ENCODE data around the gene TADA2A.

DNA sequence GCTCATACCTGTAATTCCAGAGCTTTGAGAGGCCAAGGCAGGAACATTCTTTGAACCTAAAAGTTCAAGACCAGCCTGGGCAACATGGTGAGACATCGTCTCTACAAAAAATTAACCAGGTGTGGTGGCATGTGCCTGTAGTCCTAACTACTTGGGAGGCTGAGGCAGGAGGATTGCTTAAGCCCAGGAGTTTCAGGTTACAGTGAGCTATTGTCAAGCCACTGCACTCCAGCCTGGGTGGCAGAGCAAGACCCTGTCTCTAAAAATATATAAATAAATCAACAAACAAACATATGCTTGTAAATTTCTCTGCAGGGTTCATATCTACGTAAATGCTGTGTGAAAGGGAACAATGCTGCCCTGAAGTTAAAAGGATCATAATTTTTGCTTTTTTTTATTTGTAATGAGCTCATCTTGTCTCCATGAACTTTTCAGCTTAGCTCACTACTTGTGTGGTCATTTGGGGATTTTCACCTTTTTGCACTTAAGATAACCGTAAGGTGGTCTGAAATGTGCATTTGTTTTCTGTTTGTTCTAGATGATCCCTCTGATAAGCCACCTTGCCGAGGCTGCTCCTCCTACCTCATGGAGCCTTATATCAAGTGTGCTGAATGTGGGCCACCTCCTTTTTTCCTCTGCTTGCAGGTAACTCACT, 16.4 kb downstream of the TADA2A start:
- TF ChIP-seq POLR2A (IDR thresholded peaks at IDR 0.05), result no peak
- TF ChIP-seq, protein P1, sequence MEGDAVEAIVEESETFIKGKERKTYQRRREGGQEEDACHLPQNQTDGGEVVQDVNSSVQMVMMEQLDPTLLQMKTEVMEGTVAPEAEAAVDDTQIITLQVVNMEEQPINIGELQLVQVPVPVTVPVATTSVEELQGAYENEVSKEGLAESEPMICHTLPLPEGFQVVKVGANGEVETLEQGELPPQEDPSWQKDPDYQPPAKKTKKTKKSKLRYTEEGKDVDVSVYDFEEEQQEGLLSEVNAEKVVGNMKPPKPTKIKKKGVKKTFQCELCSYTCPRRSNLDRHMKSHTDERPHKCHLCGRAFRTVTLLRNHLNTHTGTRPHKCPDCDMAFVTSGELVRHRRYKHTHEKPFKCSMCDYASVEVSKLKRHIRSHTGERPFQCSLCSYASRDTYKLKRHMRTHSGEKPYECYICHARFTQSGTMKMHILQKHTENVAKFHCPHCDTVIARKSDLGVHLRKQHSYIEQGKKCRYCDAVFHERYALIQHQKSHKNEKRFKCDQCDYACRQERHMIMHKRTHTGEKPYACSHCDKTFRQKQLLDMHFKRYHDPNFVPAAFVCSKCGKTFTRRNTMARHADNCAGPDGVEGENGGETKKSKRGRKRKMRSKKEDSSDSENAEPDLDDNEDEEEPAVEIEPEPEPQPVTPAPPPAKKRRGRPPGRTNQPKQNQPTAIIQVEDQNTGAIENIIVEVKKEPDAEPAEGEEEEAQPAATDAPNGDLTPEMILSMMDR (IDR thresholded peaks at IDR 0.05), result no peak
